Kasumi-1 (cell line): Measurements from ENCODE around the gene APP.

ENCODE experiments used
- DNase-seq, 2 experiments: peaks; one replicate each; lab custom pipeline; 2025; lab: John Stamatoyannopoulos, UW

APP gene

GRCh38 chr21:25977068-25977611 lies 193.4 kb downstream of the APP start:
- DNase-seq = no peak

GRCh38 chr21:25974964-25975363 lies 195.6 kb downstream of the APP start:
- DNase-seq = no peak

DNA sequence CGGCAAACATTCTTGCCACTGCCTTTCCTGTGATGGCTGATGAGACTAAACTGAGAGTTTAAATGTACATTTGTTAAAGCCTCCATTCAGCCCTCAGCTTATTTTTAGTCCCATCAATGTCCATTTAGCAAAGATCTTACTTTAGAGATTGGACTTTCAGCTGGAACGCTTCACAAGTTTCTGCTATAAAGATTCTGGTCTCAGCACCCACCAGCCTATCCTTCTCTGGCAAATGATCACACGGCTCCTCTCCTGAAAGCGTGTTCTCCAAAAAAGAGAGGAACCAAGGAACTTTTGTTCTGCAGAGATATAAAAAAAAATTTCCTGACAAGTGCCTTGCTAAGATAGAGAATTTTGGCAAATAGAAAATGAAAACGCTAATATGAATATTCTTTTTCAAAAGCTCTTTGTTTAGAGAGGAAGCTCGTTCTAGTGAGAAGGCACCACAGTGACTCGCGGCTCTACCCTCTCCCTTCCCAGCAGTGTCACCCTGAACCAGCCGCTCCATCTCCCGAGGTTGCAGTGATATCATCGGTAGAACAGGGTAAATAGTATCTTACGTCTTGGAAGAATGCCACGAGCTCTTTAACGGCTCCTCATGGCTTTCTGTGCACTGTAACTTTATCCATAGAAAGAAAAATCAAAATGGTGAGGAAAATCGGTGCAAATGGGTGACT lies 200.2 kb downstream of the APP start:
- DNase-seq = no peak

- no peak for DNase-seq
Observed at GRCh38 chr21:25967901-25968438, 202.6 kb downstream of the APP start.

- peak; percentile 92 to 96 for DNase-seq
Observed at GRCh38 chr21:25967181-25967900, 203.2 kb downstream of the APP start.

- no peak for DNase-seq
Observed at GRCh38 chr21:25965951-25966707, 204.4 kb downstream of the APP start.

DNA sequence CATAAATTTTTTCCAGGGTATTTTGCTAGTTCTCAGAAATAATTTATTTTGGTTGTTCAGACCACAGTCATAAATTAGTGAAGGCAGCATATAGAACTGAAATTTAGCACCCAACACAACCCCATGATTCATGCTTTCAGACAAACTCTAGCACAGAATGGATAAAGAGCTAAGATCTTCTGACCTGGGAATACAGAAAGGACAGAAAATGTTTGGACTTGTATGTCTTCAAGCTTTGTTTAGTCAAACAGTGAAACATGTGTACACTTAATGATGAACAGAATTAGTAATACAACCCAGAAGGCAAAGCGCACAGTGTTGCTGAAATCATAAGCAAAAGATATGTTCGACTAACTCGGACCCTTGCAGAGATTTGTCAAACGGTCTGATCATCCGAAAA lies 205.6 kb downstream of the APP start:
- no peak for DNase-seq

DNA sequence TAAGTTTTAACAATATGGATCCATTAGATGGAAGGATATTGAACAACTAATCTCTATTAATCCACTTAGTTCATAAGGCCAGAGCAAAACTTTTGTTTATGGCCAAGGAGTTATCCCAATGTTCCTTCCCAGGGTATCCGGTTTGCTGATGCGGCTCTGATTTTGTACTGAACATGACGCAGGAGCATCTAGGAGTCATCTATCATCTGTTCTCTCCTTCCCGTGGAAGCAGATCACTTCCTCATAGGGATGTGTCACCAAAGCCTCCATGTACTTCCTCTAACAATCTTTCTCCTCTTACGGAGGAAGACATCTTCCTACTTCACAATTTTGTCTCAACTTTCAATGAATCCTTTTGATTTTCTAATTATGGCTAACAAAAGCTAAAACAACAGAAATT lies 206.6 kb downstream of the APP start:
- DNase-seq = peak; percentile 56 to 62

DNA sequence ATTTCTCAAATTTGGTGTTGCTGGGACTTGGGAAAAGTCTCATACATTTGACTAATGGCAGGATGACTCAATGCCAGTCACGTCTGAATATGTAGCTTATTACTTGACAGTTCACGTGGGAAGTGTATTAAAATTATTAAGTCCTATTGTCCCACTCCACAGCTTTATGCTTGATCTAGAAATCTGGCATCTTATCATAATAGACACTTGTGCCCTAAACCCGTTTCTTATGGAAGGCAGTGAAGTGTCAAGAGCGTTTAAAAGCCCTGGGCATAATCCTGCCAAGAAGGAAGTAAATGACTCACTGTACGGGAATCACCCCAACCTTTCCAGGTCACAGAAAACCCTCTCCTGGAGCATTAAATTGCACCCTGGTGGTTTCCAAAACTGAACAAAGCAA lies 207.4 kb downstream of the APP start:
- DNase-seq = no peak

GRCh38 chr21:25961042-25961441 lies 209.5 kb downstream of the APP start:
- no peak for DNase-seq

DNA sequence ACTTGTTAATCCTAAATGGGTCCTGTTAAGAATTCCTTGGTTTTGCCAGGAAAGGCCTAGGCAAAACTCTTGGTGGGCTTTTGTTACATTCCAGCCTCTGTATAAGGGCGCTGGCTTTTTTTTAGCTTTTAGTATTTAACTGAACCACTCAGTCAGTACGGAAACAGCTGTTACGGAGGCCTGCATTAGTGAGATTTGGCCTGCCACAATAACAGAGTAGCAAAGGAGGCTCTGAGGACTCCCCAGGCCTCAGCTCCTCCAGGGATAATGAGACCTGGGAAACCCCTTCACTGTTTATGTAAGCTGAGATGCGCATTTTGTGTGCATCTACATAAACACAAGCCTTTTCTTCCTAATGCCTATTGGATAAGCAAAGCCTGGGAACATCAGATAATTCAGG lies 210.2 kb downstream of the APP start:
- DNase-seq = no peak

GRCh38 chr21:25959799-25960198 lies 210.8 kb downstream of the APP start:
- no peak for DNase-seq

GRCh38 chr21:25956993-25957714 lies 213.4 kb downstream of the APP start:
- no peak for DNase-seq

- DNase-seq = no peak
Observed at GRCh38 chr21:25955646-25956045, 214.9 kb downstream of the APP start.

- DNase-seq = no peak
Observed at GRCh38 chr21:25953659-25954058, 216.9 kb downstream of the APP start.

GRCh38 chr21:25953196-25953595 lies 217.4 kb downstream of the APP start:
- DNase-seq = no peak

- no peak for DNase-seq
Observed at GRCh38 chr21:25952306-25952705, 218.3 kb downstream of the APP start.

- DNase-seq = no peak
Observed at GRCh38 chr21:25949701-25950100, 220.9 kb downstream of the APP start.

DNA sequence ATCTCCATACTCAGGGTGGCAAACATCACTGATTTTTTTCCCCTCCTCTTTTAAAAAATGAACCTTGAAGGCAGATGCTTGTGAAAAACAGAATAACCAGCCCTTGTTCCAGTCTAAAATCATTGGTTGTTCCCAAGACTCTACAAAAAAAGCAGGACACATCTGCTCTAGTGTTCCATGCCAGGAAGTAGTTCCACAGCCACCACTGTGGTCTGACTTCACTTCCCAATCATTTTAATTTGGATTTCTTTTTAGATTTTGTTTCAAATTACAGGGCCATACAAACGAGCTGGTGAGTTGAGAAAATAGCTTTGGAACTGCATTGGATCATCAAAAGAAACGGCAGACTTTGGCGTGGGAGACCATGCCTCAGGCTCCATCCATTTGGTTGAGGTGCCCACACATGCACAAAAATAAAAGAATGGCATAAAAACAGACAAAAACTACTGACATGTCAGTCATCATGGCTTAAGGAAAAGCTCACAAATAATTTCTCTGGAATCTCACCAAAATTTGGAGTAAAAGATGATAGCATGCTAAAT lies 225.8 kb downstream of the APP start:
- DNase-seq = no peak

- DNase-seq = no peak
Observed at GRCh38 chr21:25944082-25944481, 226.5 kb downstream of the APP start.

DNA sequence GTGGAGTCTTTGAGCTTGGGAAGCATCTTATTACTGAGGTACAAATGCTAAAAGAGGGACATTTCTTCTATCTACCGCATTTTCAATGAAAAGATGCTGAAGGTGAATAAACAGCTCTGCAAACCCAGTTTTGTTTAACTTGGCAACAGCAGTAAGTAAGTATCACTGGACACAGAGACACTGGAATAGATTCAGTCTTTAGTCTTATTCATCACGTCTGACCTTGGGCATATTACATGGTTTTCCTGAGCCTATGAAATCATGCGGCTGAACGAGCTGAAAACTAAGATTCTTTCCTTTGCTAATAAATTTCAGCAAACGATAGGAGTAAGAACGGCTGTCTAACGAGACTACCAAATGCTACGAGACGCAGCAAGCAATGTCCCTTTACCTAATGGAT lies 228.4 kb downstream of the APP start:
- DNase-seq = no peak

- no peak for DNase-seq
Observed at GRCh38 chr21:25939396-25939761, 231.2 kb downstream of the APP start.
